PC-9 (cell line): ENCODE results near the gene OTUD4. TPM values are rescaled to one million over a fixed set of nuclear protein-coding genes. Genes with fewer than 3 reads are reported as not detected.

Experiments
- BruUV-seq: library from RNA; stranded (reverse); fragments of 400-500 nt; replicated peaks from 2 replicates; lab custom pipeline; 2021; lab: Mats Ljungman, UMichigan
- CTCF ChIA-PET: fragments of 300-600 bp; sonication (Branson Sonifier 250); formaldehyde crosslinking; loops from one replicate; lab custom pipeline; 2022; ENCODE audit warnings: antibody characterized with exemption; lab: Charles Lee
- POLR2A ChIA-PET: fragments of 300-600 bp; sonication (Branson Sonifier 250); formaldehyde crosslinking; loops from one replicate; lab custom pipeline; 2022; ENCODE audit warnings: antibody characterized with exemption; ENCODE audit not compliant: unreplicated experiment; lab: Charles Lee
- DNase-seq, 2 experiments: peaks; one replicate each; pipeline versions ENCODE4 v3.0.0 to v3.0.0-alpha.2; 2015 to 2022; ENCODE audit warnings: mixed read lengths in 1 of 2
- H2AFZ ChIP-seq: fragments of 200-600 bp; sonication (generic); 2 replicates; pipeline ENCODE4 v1.8.1; 2017; ENCODE audit warnings: antibody characterized with exemption
- H3F3A ChIP-seq: fragments of 200-600 bp; sonication (generic); 2 replicates; pipeline ENCODE4 v1.8.1; 2017; ENCODE audit warnings: antibody characterized with exemption, mild to moderate bottlenecking, low read depth; ENCODE audit not compliant: insufficient read depth
- H3K27ac ChIP-seq: fragments of 200-600 bp; sonication (generic); 2 replicates; pipeline ENCODE4 v1.6.1; 2016; ENCODE audit warnings: mixed run types
- H3K27me3 ChIP-seq: fragments of 200-600 bp; sonication (generic); 2 replicates; pipeline ENCODE4 v1.6.1; 2016; ENCODE audit warnings: low read depth, mixed run types; ENCODE audit not compliant: insufficient read depth
- H3K36me3 ChIP-seq: fragments of 200-600 bp; sonication (generic); 2 replicates; pipeline ENCODE4 v1.6.1; 2016; ENCODE audit warnings: low read depth, mixed run types
- H3K4me1 ChIP-seq: fragments of 200-600 bp; sonication (generic); replicated peaks from 2 replicates; pipeline ENCODE4 v1.6.1; 2016; ENCODE audit warnings: mixed run types; ENCODE audit not compliant: insufficient read depth
- H3K4me2 ChIP-seq: fragments of 200-600 bp; sonication (generic); 2 replicates; pipeline ENCODE4 v1.6.1; 2017; ENCODE audit warnings: mixed run types
- H3K4me3 ChIP-seq: fragments of 200-600 bp; sonication (generic); 2 replicates; pipeline ENCODE4 v1.6.1; 2016; ENCODE audit warnings: mixed run types
- H3K79me2 ChIP-seq: fragments of 200-600 bp; sonication (generic); 2 replicates; pipeline ENCODE4 v1.6.1; 2017; ENCODE audit warnings: low read depth, mixed run types
- H3K9me2 ChIP-seq: fragments of 200-600 bp; sonication (generic); 2 replicates; pipeline ENCODE4 v1.8.1; 2017; ENCODE audit warnings: mild to moderate bottlenecking; ENCODE audit not compliant: insufficient read depth
- H3K9me3 ChIP-seq: fragments of 200-600 bp; sonication (generic); 2 replicates; pipeline ENCODE4 v1.8.1; 2016; ENCODE audit warnings: low read depth; ENCODE audit not compliant: insufficient read depth
- H4K20me1 ChIP-seq: fragments of 200-600 bp; sonication (generic); 2 replicates; pipeline ENCODE4 v1.8.1; 2017; ENCODE audit not compliant: insufficient read depth
- EZH2 ChIP-seq: fragments of 200-600 bp; sonication (generic); IDR thresholded peaks from 2 replicates; pipeline ENCODE4 v1.8.0; 2017; ENCODE audit warnings: antibody characterized with exemption, low read depth
- intact Hi-C: fragments of 100-400 bp; cut with micrococcal nuclease; formaldehyde crosslinking; loops from one replicate; pipeline ENCODE4 v1.10.0; 2022; ENCODE audit not compliant: unreplicated experiment
- total RNA-seq: library from RNA; stranded (reverse); gene quantifications from 2 replicates; pipeline ENCODE4 v1.2.3, GENCODE V29; 2021
- TF ChIP-seq, protein P1 (sequence below): fragments of 200-600 bp; sonication (generic); conservative IDR thresholded peaks from 2 replicates; pipeline ENCODE4 v1.6.1; 2017; ENCODE audit warnings: mixed run types, antibody characterized with exemption, mild to moderate bottlenecking, moderate library complexity

Gene OTUD4
- total RNA-seq, 1 experiment from 2014 or later = 43.5 TPM

DNA sequence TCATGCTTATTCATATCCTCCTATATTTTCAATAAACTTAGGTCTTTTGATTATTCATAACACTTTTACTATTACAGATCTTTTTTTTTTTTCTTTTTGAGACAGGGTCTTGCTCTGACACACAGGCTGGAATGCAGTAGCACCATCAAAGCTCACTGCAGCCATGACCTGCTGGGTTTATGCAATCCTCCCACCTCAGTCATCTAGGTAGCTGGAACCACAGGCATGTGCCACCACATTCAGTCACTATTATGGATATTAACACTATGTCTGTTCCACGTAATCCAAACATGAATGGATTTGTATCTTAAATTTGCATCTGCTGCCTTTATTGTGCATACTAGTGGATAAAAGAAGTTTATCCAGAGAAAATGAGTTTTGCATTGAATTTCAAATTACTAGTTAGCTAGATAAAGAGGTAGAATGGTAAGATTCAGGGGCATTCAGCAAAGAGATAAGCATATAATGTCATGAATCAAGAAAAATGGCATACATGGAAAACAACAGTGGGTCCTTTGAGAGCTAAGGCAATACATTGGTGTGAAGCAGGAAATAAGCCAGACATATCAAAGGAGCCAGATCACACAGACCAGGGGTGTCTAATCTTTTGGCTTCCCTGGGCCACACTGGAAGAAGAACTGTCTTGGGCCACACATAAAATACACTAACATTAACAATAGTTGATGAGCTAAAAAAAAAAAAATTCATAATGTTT, 96.3 kb downstream of the OTUD4 start:
- 0 out of 2 replicates have a peak, but pooled peaks cover 7% of the 10 kb centered on the region for H3K36me3 ChIP-seq

More for the DNA sequence above, 96.3 kb downstream of the OTUD4 start:
- CTCF ChIA-PET = interaction anchor here (1.2 kb wide), 1 partner anchor 22 kb away, joined by 4 read pairs; no protein-coding TSS in a partner anchor
- Histone ChIP-seq H3K4me3 (no peak overlapping the region), H3K9me2 (no peaks in the 10 kb centered on the region), H4K20me1 (no peaks in the 10 kb centered on the region), H2AFZ (no peak overlapping the region), H3K27me3 (no peaks in the 10 kb centered on the region), H3K9me3 (no peaks in the 10 kb centered on the region), H3K4me2 (no peak overlapping the region), H3K4me1 (no peaks in the 10 kb centered on the region), H3K27ac (no peak overlapping the region), H3K79me2 (no peaks in the 10 kb centered on the region), H3F3A (no peaks in the 10 kb centered on the region)
- POLR2A ChIA-PET = interaction anchor here (0.6 kb wide), 1 partner anchor 296 kb away, joined by 4 read pairs; no protein-coding TSS in a partner anchor
- no TSS peak for BruUV-seq
- intact Hi-C loops = no loop called here
- TF ChIP-seq EZH2 = no peak
- TF ChIP-seq, protein P1, sequence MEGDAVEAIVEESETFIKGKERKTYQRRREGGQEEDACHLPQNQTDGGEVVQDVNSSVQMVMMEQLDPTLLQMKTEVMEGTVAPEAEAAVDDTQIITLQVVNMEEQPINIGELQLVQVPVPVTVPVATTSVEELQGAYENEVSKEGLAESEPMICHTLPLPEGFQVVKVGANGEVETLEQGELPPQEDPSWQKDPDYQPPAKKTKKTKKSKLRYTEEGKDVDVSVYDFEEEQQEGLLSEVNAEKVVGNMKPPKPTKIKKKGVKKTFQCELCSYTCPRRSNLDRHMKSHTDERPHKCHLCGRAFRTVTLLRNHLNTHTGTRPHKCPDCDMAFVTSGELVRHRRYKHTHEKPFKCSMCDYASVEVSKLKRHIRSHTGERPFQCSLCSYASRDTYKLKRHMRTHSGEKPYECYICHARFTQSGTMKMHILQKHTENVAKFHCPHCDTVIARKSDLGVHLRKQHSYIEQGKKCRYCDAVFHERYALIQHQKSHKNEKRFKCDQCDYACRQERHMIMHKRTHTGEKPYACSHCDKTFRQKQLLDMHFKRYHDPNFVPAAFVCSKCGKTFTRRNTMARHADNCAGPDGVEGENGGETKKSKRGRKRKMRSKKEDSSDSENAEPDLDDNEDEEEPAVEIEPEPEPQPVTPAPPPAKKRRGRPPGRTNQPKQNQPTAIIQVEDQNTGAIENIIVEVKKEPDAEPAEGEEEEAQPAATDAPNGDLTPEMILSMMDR = no peak
- peak in 1 of 2 experiments; percentile 36 for DNase-seq

Other genes with a start within 250 kb of the OTUD4 start
- gene ANAPC10, start 82.4 kb downstream of the OTUD4 start, total RNA-seq = 16.5 and 20.2 TPM in 2 replicates
- 55.1 and 60.6 TPM in 2 replicates for gene ABCE1, start 82.3 kb downstream of the OTUD4 start, total RNA-seq